ENCODE data around the gene AQP9.

Gene AQP9

DNA sequence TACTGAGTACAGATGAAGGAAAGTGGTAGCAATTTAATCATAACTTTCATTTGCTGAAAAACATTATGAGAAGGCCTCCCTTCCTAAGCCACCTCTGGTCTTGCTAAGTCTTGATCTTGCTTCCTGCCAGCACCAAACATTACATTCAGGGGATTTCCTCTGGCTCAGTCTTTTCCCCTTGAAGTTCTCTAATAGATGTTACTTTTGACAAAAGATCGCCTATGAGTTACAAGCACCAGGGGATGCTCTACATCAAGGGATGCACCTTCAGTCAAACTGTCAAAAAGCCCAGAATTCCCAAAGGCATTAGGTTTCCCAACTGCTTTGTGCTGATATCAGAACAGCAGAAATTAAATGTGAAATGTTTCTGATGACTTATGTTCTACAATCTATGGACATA lies 47.3 kb downstream of the AQP9 start:
- no peak for TF ChIP-seq FOXP2 (optimal IDR thresholded peaks at IDR 0.05; ENCODE audit: borderline replicate concordance, extremely low read depth, extremely low read length, insufficient read depth)
- no peak for TF ChIP-seq POLR2AphosphoS5 (IDR thresholded peaks at IDR 0.05; ENCODE audit: low read depth, low read length)
- TF ChIP-seq, protein P1, sequence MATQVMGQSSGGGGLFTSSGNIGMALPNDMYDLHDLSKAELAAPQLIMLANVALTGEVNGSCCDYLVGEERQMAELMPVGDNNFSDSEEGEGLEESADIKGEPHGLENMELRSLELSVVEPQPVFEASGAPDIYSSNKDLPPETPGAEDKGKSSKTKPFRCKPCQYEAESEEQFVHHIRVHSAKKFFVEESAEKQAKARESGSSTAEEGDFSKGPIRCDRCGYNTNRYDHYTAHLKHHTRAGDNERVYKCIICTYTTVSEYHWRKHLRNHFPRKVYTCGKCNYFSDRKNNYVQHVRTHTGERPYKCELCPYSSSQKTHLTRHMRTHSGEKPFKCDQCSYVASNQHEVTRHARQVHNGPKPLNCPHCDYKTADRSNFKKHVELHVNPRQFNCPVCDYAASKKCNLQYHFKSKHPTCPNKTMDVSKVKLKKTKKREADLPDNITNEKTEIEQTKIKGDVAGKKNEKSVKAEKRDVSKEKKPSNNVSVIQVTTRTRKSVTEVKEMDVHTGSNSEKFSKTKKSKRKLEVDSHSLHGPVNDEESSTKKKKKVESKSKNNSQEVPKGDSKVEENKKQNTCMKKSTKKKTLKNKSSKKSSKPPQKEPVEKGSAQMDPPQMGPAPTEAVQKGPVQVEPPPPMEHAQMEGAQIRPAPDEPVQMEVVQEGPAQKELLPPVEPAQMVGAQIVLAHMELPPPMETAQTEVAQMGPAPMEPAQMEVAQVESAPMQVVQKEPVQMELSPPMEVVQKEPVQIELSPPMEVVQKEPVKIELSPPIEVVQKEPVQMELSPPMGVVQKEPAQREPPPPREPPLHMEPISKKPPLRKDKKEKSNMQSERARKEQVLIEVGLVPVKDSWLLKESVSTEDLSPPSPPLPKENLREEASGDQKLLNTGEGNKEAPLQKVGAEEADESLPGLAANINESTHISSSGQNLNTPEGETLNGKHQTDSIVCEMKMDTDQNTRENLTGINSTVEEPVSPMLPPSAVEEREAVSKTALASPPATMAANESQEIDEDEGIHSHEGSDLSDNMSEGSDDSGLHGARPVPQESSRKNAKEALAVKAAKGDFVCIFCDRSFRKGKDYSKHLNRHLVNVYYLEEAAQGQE (IDR thresholded peaks at IDR 0.05; ENCODE audit: insufficient read depth in 1 of 2, low read depth in 2 of 2, low read length in 2 of 2): no peak
- no peak for TF ChIP-seq SIN3A (IDR thresholded peaks at IDR 0.05; ENCODE audit: borderline replicate concordance, insufficient read depth, low read length)
- TF ChIP-seq TAF1 (IDR thresholded peaks at IDR 0.05; ENCODE audit: borderline replicate concordance, insufficient read depth, low read length): no peak

DNA sequence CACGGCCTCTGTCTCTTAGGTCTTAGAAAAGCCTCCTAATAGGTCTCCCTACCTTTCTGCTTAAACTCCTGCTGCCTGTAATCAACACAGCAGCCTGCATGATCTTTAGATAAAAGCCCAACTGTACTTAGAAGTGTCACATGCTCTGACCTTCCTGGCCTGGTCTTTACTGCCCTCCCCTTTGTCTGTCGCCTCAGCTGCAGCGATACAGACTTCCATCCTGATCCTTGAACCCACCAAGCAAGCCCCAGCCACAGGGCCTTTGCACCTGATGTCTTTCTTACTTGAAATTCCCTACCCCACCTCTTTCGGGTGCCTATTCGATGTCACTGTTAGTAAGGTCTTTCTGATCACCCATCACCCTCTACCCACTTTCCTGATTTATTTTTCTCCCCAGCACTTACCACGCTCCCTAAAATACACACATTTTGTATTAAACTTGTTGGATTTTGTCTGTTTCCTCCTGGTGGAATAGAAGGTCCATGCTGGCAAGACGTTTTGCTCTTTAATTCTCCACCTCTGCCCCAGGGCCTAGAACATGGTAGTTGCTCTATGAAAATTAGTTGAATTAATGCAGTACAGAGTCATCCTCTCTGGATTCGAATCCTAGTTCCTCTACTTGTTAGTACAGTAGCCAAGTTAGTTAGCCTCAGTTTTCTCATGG lies 51.1 kb downstream of the AQP9 start:
- no peak for TF ChIP-seq FOXP2 (optimal IDR thresholded peaks at IDR 0.05; ENCODE audit: borderline replicate concordance, extremely low read depth, extremely low read length, insufficient read depth)
- TF ChIP-seq, protein P1 (IDR thresholded peaks at IDR 0.05; ENCODE audit: insufficient read depth in 1 of 2, low read depth in 2 of 2, low read length in 2 of 2): no peak
- no peak for TF ChIP-seq SIN3A (IDR thresholded peaks at IDR 0.05; ENCODE audit: borderline replicate concordance, insufficient read depth, low read length)
- TF ChIP-seq POLR2AphosphoS5 (IDR thresholded peaks at IDR 0.05; ENCODE audit: low read depth, low read length): no peak
- no peak for TF ChIP-seq TAF1 (IDR thresholded peaks at IDR 0.05; ENCODE audit: borderline replicate concordance, insufficient read depth, low read length)

DNA sequence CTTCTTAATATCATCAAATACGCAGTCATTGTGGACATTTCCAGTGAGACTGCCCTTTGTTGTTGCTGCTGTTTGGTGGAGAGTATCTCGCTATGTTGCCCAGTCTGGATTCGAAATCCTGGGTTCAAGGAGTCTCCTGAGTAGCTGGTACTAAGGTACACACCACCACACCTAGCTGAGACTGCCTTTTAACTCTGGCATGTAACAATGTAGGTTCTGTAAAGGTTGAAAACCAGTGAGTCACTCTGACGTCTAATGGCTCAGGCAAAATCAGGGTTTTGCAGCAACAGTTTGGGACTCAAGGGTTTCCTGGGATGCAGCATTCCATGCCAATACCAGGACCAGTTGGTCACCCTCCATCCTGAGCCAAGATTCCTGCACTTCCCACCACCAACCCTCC lies 52.2 kb downstream of the AQP9 start:
- TF ChIP-seq, protein P1 (IDR thresholded peaks at IDR 0.05; ENCODE audit: insufficient read depth in 1 of 2, low read depth in 2 of 2, low read length in 2 of 2): no peak
- TF ChIP-seq SIN3A (IDR thresholded peaks at IDR 0.05; ENCODE audit: borderline replicate concordance, insufficient read depth, low read length) (no peak), TAF1 (IDR thresholded peaks at IDR 0.05; ENCODE audit: borderline replicate concordance, insufficient read depth, low read length) (no peak), POLR2AphosphoS5 (IDR thresholded peaks at IDR 0.05; ENCODE audit: low read depth, low read length) (no peak), FOXP2 (optimal IDR thresholded peaks at IDR 0.05; ENCODE audit: borderline replicate concordance, extremely low read depth, extremely low read length, insufficient read depth) (no peak)

DNA sequence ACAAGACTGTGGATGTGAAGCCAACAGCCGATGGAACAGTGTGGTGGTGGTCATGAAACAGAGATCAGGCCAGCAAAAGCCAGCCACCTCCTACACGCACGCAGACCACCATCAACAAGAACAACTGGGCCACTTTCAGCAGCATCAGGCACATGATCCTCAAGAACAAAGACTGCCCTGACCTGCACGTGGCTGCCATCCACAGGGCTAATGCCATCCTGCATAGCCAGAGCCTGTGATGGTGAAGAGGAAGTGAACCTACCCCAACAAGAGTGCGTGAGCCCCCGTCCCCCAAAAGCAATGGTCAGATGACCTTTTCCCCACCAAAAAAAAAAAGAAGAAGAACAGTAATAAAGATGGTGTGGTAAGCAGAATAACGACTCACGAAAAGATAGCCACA lies 62.6 kb downstream of the AQP9 start:
- TF ChIP-seq SIN3A (IDR thresholded peaks at IDR 0.05; ENCODE audit: borderline replicate concordance, insufficient read depth, low read length) (no peak), POLR2AphosphoS5 (IDR thresholded peaks at IDR 0.05; ENCODE audit: low read depth, low read length) (no peak), FOXP2 (optimal IDR thresholded peaks at IDR 0.05; ENCODE audit: borderline replicate concordance, extremely low read depth, extremely low read length, insufficient read depth) (no peak), TAF1 (IDR thresholded peaks at IDR 0.05; ENCODE audit: borderline replicate concordance, insufficient read depth, low read length) (no peak)
- TF ChIP-seq, protein P1 (IDR thresholded peaks at IDR 0.05; ENCODE audit: insufficient read depth in 1 of 2, low read depth in 2 of 2, low read length in 2 of 2): no peak

Measured in PFSK-1 (cell line).